Stimulated activated CD8-positive, alpha-beta memory T cell treated with anti-CD3 and anti-CD28 coated beads, Interleukin-4, amount 100 ng/mL, for 48 hours (primary cell): ENCODE measurements around the gene HYOU1.
A peak's percentile ranks its signal among the peaks of the same experiment; 100 is the strongest.
"Not testable (repeated sequence)": the region's sequence is repeated elsewhere in the genome, so short reads cannot be mapped to it uniquely, and the experiment has no call there.

Experiments
- DNase-seq: peaks from one replicate; pipeline ENCODE4 v3.0.0-alpha.2; 2020

The HYOU1 gene

GRCh38 chr11:119042927-119043326 is 14.1 kb downstream of the HYOU1 start:
- no peak for DNase-seq

GRCh38 chr11:119041821-119042514 is 15.0 kb downstream of the HYOU1 start:
- no peak for DNase-seq

GRCh38 chr11:119039471-119039870 is 17.5 kb downstream of the HYOU1 start:
- DNase-seq, result not testable (repeated sequence)

GRCh38 chr11:119038884-119039283 is 18.1 kb downstream of the HYOU1 start:
- no peak for DNase-seq

GRCh38 chr11:119034813-119035212 is 22.2 kb downstream of the HYOU1 start:
- no peak for DNase-seq

- DNase-seq, result not testable (repeated sequence)
Measured at GRCh38 chr11:119033421-119033820, 23.6 kb downstream of the HYOU1 start.

- DNase-seq, result no peak
Measured at GRCh38 chr11:119031912-119032280, 25.1 kb downstream of the HYOU1 start.

GRCh38 chr11:119030329-119031047 is 26.5 kb downstream of the HYOU1 start, which contains the start of gene SLC37A4:
SLC37A4 (minus strand) TSS chr11:119030877.
- peak; percentile 100 for DNase-seq

GRCh38 chr11:119030029-119030328 is 27.0 kb downstream of the HYOU1 start:
- DNase-seq, result peak; percentile 39

- peak; percentile 46 for DNase-seq
Measured at GRCh38 chr11:119029340-119030028, 27.5 kb downstream of the HYOU1 start.

GRCh38 chr11:119029069-119029339 is 28.0 kb downstream of the HYOU1 start:
- DNase-seq, result no peak

GRCh38 chr11:119028346-119029068 is 28.5 kb downstream of the HYOU1 start:
- no peak for DNase-seq

- no peak for DNase-seq
Measured at GRCh38 chr11:119027561-119028345, 29.3 kb downstream of the HYOU1 start.

- DNase-seq, result no peak
Measured at GRCh38 chr11:119026970-119027369, 30.0 kb downstream of the HYOU1 start.

- no peak for DNase-seq
Measured at GRCh38 chr11:119025978-119026766, 30.8 kb downstream of the HYOU1 start.

- DNase-seq, result no peak
Measured at GRCh38 chr11:119025541-119025940, 31.5 kb downstream of the HYOU1 start.

- DNase-seq, result no peak
Measured at GRCh38 chr11:119025099-119025473, 31.9 kb downstream of the HYOU1 start.

GRCh38 chr11:119024430-119025098 is 32.4 kb downstream of the HYOU1 start:
- no peak for DNase-seq

- no peak for DNase-seq
Measured at GRCh38 chr11:119023741-119024140, 33.3 kb downstream of the HYOU1 start.

- DNase-seq, result no peak
Measured at GRCh38 chr11:119021631-119022030, 35.4 kb downstream of the HYOU1 start.

GRCh38 chr11:119019996-119020395 is 37.0 kb downstream of the HYOU1 start:
- DNase-seq, result no peak
